GM12864 (cell line): ENCODE data around the gene RIPOR2.

Source experiments
- DNase-seq: peaks from one replicate; pipeline ENCODE4 v3.0.0-alpha.2; 2011; ENCODE audit warnings: low read depth
- H3K4me3 ChIP-seq: 2 replicates; pipeline ENCODE4 v1.5.1; 2011; ENCODE audit warnings: mild to moderate bottlenecking, low read depth, low read length, control low read depth
- CTCF ChIP-seq: IDR thresholded peaks from 2 replicates; pipeline ENCODE4 v1.5.1; 2011; ENCODE audit warnings: low read depth, mild to moderate bottlenecking, moderate library complexity, low read length, control low read depth, inconsistent platforms; ENCODE audit errors: missing control alignments

Gene RIPOR2

GRCh38 chr6:24979176-24979575 lies 43.4 kb upstream of the RIPOR2 start:
- no peak for DNase-seq
- H3K4me3 ChIP-seq: no peak overlapping the region
- no peak for TF ChIP-seq CTCF

GRCh38 chr6:24974182-24975171 lies 38.7 kb upstream of the RIPOR2 start:
- H3K4me3 ChIP-seq: no peak overlapping the region
- TF ChIP-seq CTCF: no peak

GRCh38 chr6:24972311-24972958 lies 36.7 kb upstream of the RIPOR2 start:
- no peak for TF ChIP-seq CTCF
- H3K4me3 ChIP-seq: no peak overlapping the region
- no peak for DNase-seq

More at GRCh38 chr6:24974182-24975171, 38.7 kb upstream of the RIPOR2 start:
- DNase-seq: no peak

- no peak overlapping the region for H3K4me3 ChIP-seq
- no peak for DNase-seq
- no peak for TF ChIP-seq CTCF
These were observed 35.3 kb upstream of the RIPOR2 start for GRCh38 chr6:24971067-24971466.

GRCh38 chr6:24969343-24969860 lies 33.6 kb upstream of the RIPOR2 start:
- TF ChIP-seq CTCF: no peak
- no peak overlapping the region for H3K4me3 ChIP-seq
- DNase-seq: no peak

- no peak for TF ChIP-seq CTCF
- no peak overlapping the region for H3K4me3 ChIP-seq
- no peak for DNase-seq
These were observed 33.0 kb upstream of the RIPOR2 start for GRCh38 chr6:24968783-24969182.
